ENCODE data around the gene FKBP5. TPM values are rescaled to one million over a fixed set of nuclear protein-coding genes. Genes with fewer than 3 reads are reported as not detected.

Gene FKBP5
- total RNA-seq, 3 donors from 2014 or later (not counting 1 experiment from before 2014, with no cell fraction given): 15.5 to 30.2 (median 27.3) TPM

DNA sequence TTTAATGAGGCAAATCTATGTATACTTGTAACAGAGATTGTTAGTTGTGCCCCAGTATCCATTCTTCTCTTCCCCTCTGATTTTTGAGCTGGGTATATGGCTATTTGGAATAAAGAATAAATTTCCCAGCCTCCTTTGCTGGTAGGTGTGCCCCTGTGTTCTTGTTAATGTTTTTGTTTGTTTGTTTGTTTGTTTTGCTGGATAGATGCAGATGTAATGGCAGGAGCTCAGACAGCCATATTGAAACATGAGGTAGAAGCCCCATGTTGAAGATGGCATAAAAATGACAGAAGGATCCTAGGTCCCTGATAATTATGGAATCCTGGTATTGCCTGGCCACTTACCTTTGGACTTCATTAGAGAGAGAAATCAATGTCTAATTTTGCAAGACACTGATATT is 19.9 kb upstream of the FKBP5 start:
- Mint-ChIP-seq H3K27ac (no peak overlapping the region), H3K4me1 (peaks cover 19 to 24% of the 10 kb centered on the region in 2 donors), H3K9me3 (no peaks in the 10 kb centered on the region), H3K4me3 (no peak overlapping the region), H3K27me3 (ENCODE audit: low read depth in 2 of 2) (no peaks in the 10 kb centered on the region), H3K36me3 (no peaks in the 10 kb centered on the region)
- Histone ChIP-seq H3K9me3 (ENCODE audit: control insufficient read depth, insufficient read depth, low read length) (no peaks in the 10 kb centered on the region), H3K4me1 (ENCODE audit: control insufficient read depth, insufficient read depth, low read length) (peaks cover 23% of the 10 kb centered on the region), H3K36me3 (ENCODE audit: control insufficient read depth, insufficient read depth, low read length) (no peaks in the 10 kb centered on the region), H3K27ac (ENCODE audit: low read length) (no peak overlapping the region), H3K27me3 (ENCODE audit: control insufficient read depth, insufficient read depth, low read length) (no peaks in the 10 kb centered on the region), H3K4me3 (ENCODE audit: low read length) (no peak overlapping the region)
- TF ChIP-seq, protein P1, sequence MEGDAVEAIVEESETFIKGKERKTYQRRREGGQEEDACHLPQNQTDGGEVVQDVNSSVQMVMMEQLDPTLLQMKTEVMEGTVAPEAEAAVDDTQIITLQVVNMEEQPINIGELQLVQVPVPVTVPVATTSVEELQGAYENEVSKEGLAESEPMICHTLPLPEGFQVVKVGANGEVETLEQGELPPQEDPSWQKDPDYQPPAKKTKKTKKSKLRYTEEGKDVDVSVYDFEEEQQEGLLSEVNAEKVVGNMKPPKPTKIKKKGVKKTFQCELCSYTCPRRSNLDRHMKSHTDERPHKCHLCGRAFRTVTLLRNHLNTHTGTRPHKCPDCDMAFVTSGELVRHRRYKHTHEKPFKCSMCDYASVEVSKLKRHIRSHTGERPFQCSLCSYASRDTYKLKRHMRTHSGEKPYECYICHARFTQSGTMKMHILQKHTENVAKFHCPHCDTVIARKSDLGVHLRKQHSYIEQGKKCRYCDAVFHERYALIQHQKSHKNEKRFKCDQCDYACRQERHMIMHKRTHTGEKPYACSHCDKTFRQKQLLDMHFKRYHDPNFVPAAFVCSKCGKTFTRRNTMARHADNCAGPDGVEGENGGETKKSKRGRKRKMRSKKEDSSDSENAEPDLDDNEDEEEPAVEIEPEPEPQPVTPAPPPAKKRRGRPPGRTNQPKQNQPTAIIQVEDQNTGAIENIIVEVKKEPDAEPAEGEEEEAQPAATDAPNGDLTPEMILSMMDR (IDR thresholded peaks at IDR 0.05): no peak
- no peak for ATAC-seq
- intact Hi-C loops (cut with micrococcal nuclease): no loop called here
- DNase-seq: no peak

DNA sequence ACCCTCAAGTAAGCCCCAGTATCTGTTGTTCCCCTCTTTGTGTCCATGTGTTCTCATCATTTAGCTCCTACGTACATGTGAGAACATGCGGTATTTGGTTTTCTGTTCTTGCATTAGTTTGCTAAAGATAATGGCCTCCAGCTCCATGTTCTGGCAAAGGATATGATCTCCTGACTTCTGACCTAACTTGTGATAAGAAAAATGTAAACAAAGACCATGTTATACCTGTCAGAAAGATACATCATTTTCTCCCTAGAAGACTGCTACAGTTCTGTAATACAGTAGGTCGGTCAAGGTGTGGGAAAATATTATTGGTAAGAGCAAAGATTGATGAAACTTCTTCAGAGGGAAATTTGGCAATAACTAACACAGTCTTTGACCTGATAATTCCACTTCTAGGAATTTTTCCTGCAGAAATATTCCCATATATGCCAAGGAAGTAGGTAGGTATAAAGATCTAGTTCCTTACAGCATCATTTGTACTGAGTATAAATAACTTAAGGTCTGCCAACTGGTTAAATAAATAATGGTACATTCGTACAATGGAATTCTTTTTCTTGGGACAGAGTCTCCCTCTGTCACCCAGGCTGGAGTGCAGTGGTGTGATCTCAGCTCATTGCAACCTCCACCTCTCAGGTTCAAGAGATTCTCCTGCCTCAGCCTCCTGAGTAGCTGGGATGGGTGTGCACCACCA is 19.1 kb upstream of the FKBP5 start:
- no peak overlapping the region for H3K27ac ChIP-seq (ENCODE audit: low read length)
- Mint-ChIP-seq H3K4me1 (peaks cover 15 to 20% of the 10 kb centered on the region in 2 donors), H3K9me3 (no peaks in the 10 kb centered on the region), H3K27me3 (ENCODE audit: low read depth in 2 of 2) (no peaks in the 10 kb centered on the region), H3K4me3 (no peak overlapping the region), H3K36me3 (no peaks in the 10 kb centered on the region), H3K27ac (no peak overlapping the region)
- intact Hi-C loops (cut with micrococcal nuclease): no loop called here
- TF ChIP-seq, protein P1 (IDR thresholded peaks at IDR 0.05): no peak
- peaks cover 17% of the 10 kb centered on the region for H3K4me1 ChIP-seq (ENCODE audit: control insufficient read depth, insufficient read depth, low read length)
- H3K27me3 ChIP-seq (ENCODE audit: control insufficient read depth, insufficient read depth, low read length): no peaks in the 10 kb centered on the region
- no peaks in the 10 kb centered on the region for H3K9me3 ChIP-seq (ENCODE audit: control insufficient read depth, insufficient read depth, low read length)
- H3K4me3 ChIP-seq (ENCODE audit: low read length): no peak overlapping the region
- no peak for DNase-seq
- 100% methylated on average over 3 of the region's 4 CpGs for WGBS (ENCODE audit: insufficient coverage)
- ATAC-seq: no peak
- H3K36me3 ChIP-seq (ENCODE audit: control insufficient read depth, insufficient read depth, low read length): no peaks in the 10 kb centered on the region

DNA sequence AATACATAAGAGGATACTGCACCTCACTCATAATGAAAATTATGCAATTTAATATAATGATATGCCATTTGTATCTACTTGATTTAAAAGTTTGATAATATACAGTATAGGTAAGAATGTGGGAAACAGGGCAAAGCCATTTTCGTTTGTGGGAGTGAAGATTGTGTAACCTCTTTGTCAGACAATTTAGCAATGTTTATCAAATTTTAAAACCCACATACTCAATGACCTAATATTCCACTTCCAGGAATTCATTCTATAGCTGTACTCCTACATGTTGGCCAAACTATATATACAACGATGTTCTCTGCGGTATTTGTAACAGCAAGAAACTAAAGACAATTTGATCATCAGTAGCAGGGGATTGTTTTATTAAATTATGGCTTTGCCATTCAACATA is 17.8 kb upstream of the FKBP5 start:
- Mint-ChIP-seq H3K27me3 (ENCODE audit: low read depth in 2 of 2) (no peaks in the 10 kb centered on the region), H3K36me3 (no peaks in the 10 kb centered on the region), H3K27ac (no peak overlapping the region), H3K4me3 (no peak overlapping the region), H3K9me3 (no peaks in the 10 kb centered on the region), H3K4me1 (peaks cover 13 to 18% of the 10 kb centered on the region in 2 donors)
- no peaks in the 10 kb centered on the region for H3K9me3 ChIP-seq (ENCODE audit: control insufficient read depth, insufficient read depth, low read length)
- TF ChIP-seq, protein P1 (IDR thresholded peaks at IDR 0.05): no peak
- H3K36me3 ChIP-seq (ENCODE audit: control insufficient read depth, insufficient read depth, low read length): no peaks in the 10 kb centered on the region
- intact Hi-C loops (cut with micrococcal nuclease): no loop called here
- H3K4me3 ChIP-seq (ENCODE audit: low read length): no peak overlapping the region
- no peak for DNase-seq
- no peaks in the 10 kb centered on the region for H3K27me3 ChIP-seq (ENCODE audit: control insufficient read depth, insufficient read depth, low read length)
- WGBS (ENCODE audit: insufficient coverage): 88% methylated on average over 2 of the region's 3 CpGs
- no peak overlapping the region for H3K27ac ChIP-seq (ENCODE audit: low read length)
- peaks cover 12% of the 10 kb centered on the region for H3K4me1 ChIP-seq (ENCODE audit: control insufficient read depth, insufficient read depth, low read length)
- no peak for ATAC-seq

DNA sequence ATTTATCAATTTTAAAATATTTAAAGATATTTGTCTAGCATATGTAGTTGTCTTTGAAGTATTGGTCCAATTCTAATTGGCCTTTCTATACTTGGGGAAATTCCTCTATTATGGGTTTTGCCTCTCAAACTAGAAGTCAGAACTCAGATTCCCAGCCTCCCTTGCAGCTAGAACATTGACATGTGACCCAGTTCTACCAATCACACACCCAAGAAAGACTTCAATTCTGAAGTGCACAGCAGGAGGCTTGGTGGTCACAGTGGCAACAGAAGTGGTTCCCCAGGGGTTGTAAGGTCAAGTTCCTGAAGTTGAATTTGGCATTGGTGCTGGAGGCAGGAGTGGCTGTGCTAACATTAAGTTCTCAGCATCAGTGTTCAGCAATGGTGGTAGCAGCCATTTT is 14.8 kb upstream of the FKBP5 start:
- no peak for DNase-seq
- Histone ChIP-seq H3K27me3 (ENCODE audit: control insufficient read depth, insufficient read depth, low read length) (no peaks in the 10 kb centered on the region), H3K4me1 (ENCODE audit: control insufficient read depth, insufficient read depth, low read length) (no peaks in the 10 kb centered on the region), H3K4me3 (ENCODE audit: low read length) (no peak overlapping the region), H3K36me3 (ENCODE audit: control insufficient read depth, insufficient read depth, low read length) (no peaks in the 10 kb centered on the region), H3K9me3 (ENCODE audit: control insufficient read depth, insufficient read depth, low read length) (no peaks in the 10 kb centered on the region), H3K27ac (ENCODE audit: low read length) (no peak overlapping the region)
- Mint-ChIP-seq H3K4me1 (peaks cover 0 to 5% of the 10 kb centered on the region in 2 donors), H3K4me3 (no peak overlapping the region), H3K36me3 (no peaks in the 10 kb centered on the region), H3K27ac (peak overlapping the region in 1 of 2 donors; percentile 15), H3K9me3 (no peaks in the 10 kb centered on the region), H3K27me3 (ENCODE audit: low read depth in 2 of 2) (no peaks in the 10 kb centered on the region)
- ATAC-seq: no peak
- intact Hi-C loops (cut with micrococcal nuclease): no loop called here
- TF ChIP-seq, protein P1 (IDR thresholded peaks at IDR 0.05): no peak
